Nephron progenitor cell (in vitro differentiated cells): ENCODE results near the gene IL31.

ENCODE experiments used
- DNase-seq: peaks from one replicate; pipeline ENCODE4 v3.0.0; 2021
- H3K27ac Mint-ChIP-seq: 2 replicates; pipeline ENCODE4 v1.8.0; 2021; ENCODE audit warnings: mild to moderate bottlenecking, moderate library complexity, mixed read lengths
- H3K27me3 Mint-ChIP-seq: 2 replicates; pipeline ENCODE4 v1.8.0; 2021; ENCODE audit warnings: mild to moderate bottlenecking, low read depth, mixed read lengths; ENCODE audit not compliant: poor library complexity
- H3K36me3 Mint-ChIP-seq: 2 replicates; pipeline ENCODE4 v1.8.0; 2021; ENCODE audit warnings: low read depth, mixed read lengths
- H3K4me1 Mint-ChIP-seq: 2 replicates; pipeline ENCODE4 v1.8.0; 2021; ENCODE audit warnings: mixed read lengths
- H3K4me3 Mint-ChIP-seq: 2 replicates; pipeline ENCODE4 v1.8.0; 2021; ENCODE audit warnings: mild to moderate bottlenecking, moderate library complexity, mixed read lengths
- H3K9me3 Mint-ChIP-seq: 2 replicates; pipeline ENCODE4 v1.8.0; 2021; ENCODE audit warnings: mild to moderate bottlenecking, moderate library complexity, mixed read lengths
- CTCF ChIP-seq: fragments of 200-600 bp; sonication (generic); IDR thresholded peaks from 2 replicates; pipeline ENCODE4 v1.5.0; 2021; ENCODE audit warnings: antibody characterized with exemption

The IL31 gene

GRCh38 chr12:122133192-122133950 is 40.6 kb downstream of the IL31 start:
- DNase-seq: no peak

GRCh38 chr12:122130150-122130549 is 43.9 kb downstream of the IL31 start:
- TF ChIP-seq CTCF: no peak
- peaks cover 16% of the 10 kb centered on the region for H3K36me3 Mint-ChIP-seq
- H3K4me1 Mint-ChIP-seq: peaks cover 7% of the 10 kb centered on the region
- H3K9me3 Mint-ChIP-seq: no peaks in the 10 kb centered on the region
- H3K4me3 Mint-ChIP-seq: no peak overlapping the region
- H3K27me3 Mint-ChIP-seq: peaks cover 4% of the 10 kb centered on the region
- no peak overlapping the region for H3K27ac Mint-ChIP-seq
- DNase-seq: no peak

More at GRCh38 chr12:122133192-122133950, 40.6 kb downstream of the IL31 start:
- no peak overlapping the region for H3K27ac Mint-ChIP-seq
- peaks cover 13% of the 10 kb centered on the region for H3K4me1 Mint-ChIP-seq
- H3K27me3 Mint-ChIP-seq: no peaks in the 10 kb centered on the region
- TF ChIP-seq CTCF: no peak
- H3K36me3 Mint-ChIP-seq: peaks cover 16% of the 10 kb centered on the region
- no peak overlapping the region for H3K4me3 Mint-ChIP-seq
- no peaks in the 10 kb centered on the region for H3K9me3 Mint-ChIP-seq

- Mint-ChIP-seq H3K27me3 (peaks cover 4% of the 10 kb centered on the region), H3K4me1 (peaks cover 7% of the 10 kb centered on the region), H3K4me3 (no peak overlapping the region), H3K27ac (no peak overlapping the region), H3K9me3 (no peaks in the 10 kb centered on the region), H3K36me3 (peaks cover 16% of the 10 kb centered on the region)
- DNase-seq: no peak
- TF ChIP-seq CTCF: no peak
Observed at GRCh38 chr12:122129131-122129530, 44.9 kb downstream of the IL31 start.

DNA sequence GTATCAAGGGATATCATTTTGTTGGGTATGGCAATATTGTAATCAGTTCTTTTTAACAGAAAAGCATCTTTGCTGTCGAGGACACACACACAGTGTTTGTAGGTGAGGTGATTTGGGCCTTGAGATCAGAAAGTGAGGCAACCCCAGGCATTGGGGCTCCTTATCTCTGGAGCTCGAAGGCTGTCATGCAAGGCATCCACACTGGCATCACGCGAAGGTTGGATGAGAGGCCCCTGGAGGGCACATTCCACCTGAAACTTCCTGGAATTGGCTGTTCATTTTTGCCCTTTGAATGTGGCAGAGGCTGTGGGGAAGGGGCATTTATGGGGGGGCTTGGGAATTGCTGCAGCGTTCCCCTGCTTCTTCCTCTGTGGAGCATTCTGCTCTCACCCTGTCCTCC is 45.5 kb downstream of the IL31 start:
- no peak for DNase-seq
- H3K4me3 Mint-ChIP-seq: no peak overlapping the region
- H3K27me3 Mint-ChIP-seq: peaks cover 4% of the 10 kb centered on the region
- peaks cover 9% of the 10 kb centered on the region for H3K36me3 Mint-ChIP-seq
- TF ChIP-seq CTCF: no peak
- H3K4me1 Mint-ChIP-seq: peaks cover 10% of the 10 kb centered on the region
- no peak overlapping the region for H3K27ac Mint-ChIP-seq
- no peaks in the 10 kb centered on the region for H3K9me3 Mint-ChIP-seq

DNA sequence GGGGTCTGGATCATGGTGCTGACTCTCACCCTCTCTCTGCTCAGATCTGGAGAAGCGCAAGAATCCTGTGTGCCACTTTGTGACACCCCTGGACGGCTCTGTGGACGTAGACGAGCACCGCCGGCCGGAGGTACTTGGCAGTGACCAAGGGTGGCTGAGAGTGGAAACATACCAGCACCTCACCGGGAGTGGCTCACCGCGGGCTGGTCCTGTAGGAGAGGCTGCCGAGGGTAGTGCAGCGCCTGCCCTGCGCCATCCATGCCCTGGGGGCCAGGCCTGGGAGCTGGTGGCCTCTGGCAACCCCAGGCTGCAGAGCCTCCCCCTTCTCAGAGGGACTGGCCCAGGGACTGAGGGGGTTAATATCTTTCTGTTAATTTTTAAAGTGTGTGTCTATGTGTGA is 46.2 kb downstream of the IL31 start:
- H3K27ac Mint-ChIP-seq: no peak overlapping the region

More for the DNA sequence above, 46.2 kb downstream of the IL31 start:
- no peaks in the 10 kb centered on the region for H3K9me3 Mint-ChIP-seq
- no peak for TF ChIP-seq CTCF
- peaks cover 4% of the 10 kb centered on the region for H3K36me3 Mint-ChIP-seq
- peaks cover 4% of the 10 kb centered on the region for H3K27me3 Mint-ChIP-seq
- DNase-seq: no peak
- peaks cover 16% of the 10 kb centered on the region for H3K4me1 Mint-ChIP-seq
- H3K4me3 Mint-ChIP-seq: no peak overlapping the region
